Heart right ventricle (tissue), 16 donors: ENCODE results near the gene SLC12A4. TPM values are rescaled to one million over a fixed set of nuclear protein-coding genes. Genes with fewer than 3 reads are reported as not detected.

Source experiments
- ATAC-seq, 8 donors: fragments of 200-7000 bp; cut with Tn5 transposase; one replicate each; pipeline ENCODE4 v1.9.1; 2020; ENCODE audit warnings: mild to moderate bottlenecking in 8 of 8, moderate library complexity in 8 of 8, moderate number of reproducible peaks in 1 of 8
- DNase-seq, 2 donors: peaks; one replicate each; pipeline ENCODE4 v3.0.0-alpha.2; 2020
- H3K27ac ChIP-seq, 10 donors: fragments of 200-600 bp; sonication (generic) in 2 of 10; one replicate each; pipeline versions ENCODE4 v1.5.0 to v1.8.0; 2020 to 2022; ENCODE audit warnings: mild to moderate bottlenecking in 3 of 10
- H3K27me3 ChIP-seq, 7 donors: fragments of 200-600 bp; one replicate each; pipeline ENCODE4 v1.8.0; 2021 to 2022; ENCODE audit warnings: mild to moderate bottlenecking in 2 of 7
- H3K36me3 ChIP-seq, 9 donors: fragments of 200-600 bp; sonication (generic) in 1 of 9; one replicate each; pipeline versions ENCODE4 v1.5.0 to v1.8.0; 2020 to 2022; ENCODE audit warnings: mild to moderate bottlenecking in 2 of 9
- H3K4me1 ChIP-seq, 9 donors: fragments of 200-600 bp; sonication (generic) in 1 of 9; one replicate each; pipeline versions ENCODE4 v1.5.0 to v1.8.0; 2020 to 2022; ENCODE audit warnings: mild to moderate bottlenecking in 4 of 9
- H3K4me3 ChIP-seq, 10 donors: fragments of 200-600 bp; sonication (generic) in 2 of 10; one replicate each; pipeline versions ENCODE4 v1.5.0 to v1.8.0; 2020 to 2022; ENCODE audit warnings: mild to moderate bottlenecking in 7 of 10, moderate library complexity in 2 of 10
- H3K9me3 ChIP-seq, 11 donors: fragments of 200-600 bp in 10 of 11; sonication (generic) in 2 of 11; one replicate each; pipeline versions ENCODE4 v1.5.0 to v1.8.0; 2013 to 2022; ENCODE audit warnings: mild to moderate bottlenecking in 2 of 11, control low read depth in 1 of 11, moderate library complexity in 1 of 11
- CTCF ChIP-seq, 9 donors: fragments of 200-600 bp; sonication (generic) in 2 of 9; IDR thresholded peaks; one replicate each; pipeline versions ENCODE4 v1.5.0 to v1.8.0; 2021 to 2022; ENCODE audit warnings: antibody characterized with exemption in 9 of 9, mild to moderate bottlenecking in 5 of 9, moderate library complexity in 1 of 9
- WGBS, 2 donors: extraction: QIAGEN DNeasy Blood & Tissue Kit; methylation state at CpG; one replicate each; pipeline ENCODE4 v1.1.7; 2013; ENCODE audit warnings: inconsistent platforms in 1 of 2; 5-methylcytosine and 5-hydroxymethylcytosine counted together
- intact Hi-C, 10 donors: fragments of 100-400 bp; cut with DNase I; formaldehyde crosslinking; loops; one replicate each; pipeline versions ENCODE4 v1.11.1 to v1.14.2; 2022
- polyA plus RNA-seq, 2 donors: library from polyadenylated mRNA; stranded (reverse); fragments of 200-250 nt; gene quantifications; one replicate each; pipeline ENCODE4 v1.2.3, GENCODE V29; 2013
- total RNA-seq, 10 donors: library from RNA; stranded (reverse); fragmentation: NEBNext Ultra II Directional in 3 of 10; extraction: Animal tissue kit (Norgen Biotek cat#: 25700) in 3 of 10; gene quantifications; one replicate each; pipeline versions ENCODE4 v1.2.1 to v1.2.4, GENCODE V29; 2021 to 2023
- donor health status: Arrhythmogenic right ventricular cardiomyopathy.
- donor health status: ischemic (EF 13 %, LVEDD 7.1; RV severe dilation, severe dysfunction).
- donor health status: healthy with polysubstance abuse.
- donor health status: DM: no; HTN: yes; CAD: no.
- donor health status: DM: no; HTN: no; CAD: no.
- donor health status: ischemic (EF 25% LVEDD 6.9; RV normal size, moderate dysfunction).
- donor health status: ischemic (EF 25% LVEDD 5.7; RV mildly dilated, moderate dysfunction).
- donor health status: healthy.
- donor health status: DM: yes; HTN: yes; CAD: no.
- donor health status: Ischemic cardiomyopathy.
- donor health status: ischemic (EF 35%, LVEDD 5.7; RV mildly dilated, moderate dysfunction).
- donor health status: nonischemic (EF 11% LVEDD 7.7; RV severe dilation, severe dysfunction).
- donor health status: DM: yes; HTN: yes; CAD: no.
- donor health status: PGD.
- donor health status: ischemic (EF 29% LVEDD 5.4; RV normal size, mild dysfunction).
- donor health status: nonischemic (EF 23%, LVEDD 6.1; RV moderate dilation, normal function).

Gene SLC12A4
- total and polyA plus RNA-seq, 12 donors, result 70.1 to 116 (median 86.6) TPM

DNA sequence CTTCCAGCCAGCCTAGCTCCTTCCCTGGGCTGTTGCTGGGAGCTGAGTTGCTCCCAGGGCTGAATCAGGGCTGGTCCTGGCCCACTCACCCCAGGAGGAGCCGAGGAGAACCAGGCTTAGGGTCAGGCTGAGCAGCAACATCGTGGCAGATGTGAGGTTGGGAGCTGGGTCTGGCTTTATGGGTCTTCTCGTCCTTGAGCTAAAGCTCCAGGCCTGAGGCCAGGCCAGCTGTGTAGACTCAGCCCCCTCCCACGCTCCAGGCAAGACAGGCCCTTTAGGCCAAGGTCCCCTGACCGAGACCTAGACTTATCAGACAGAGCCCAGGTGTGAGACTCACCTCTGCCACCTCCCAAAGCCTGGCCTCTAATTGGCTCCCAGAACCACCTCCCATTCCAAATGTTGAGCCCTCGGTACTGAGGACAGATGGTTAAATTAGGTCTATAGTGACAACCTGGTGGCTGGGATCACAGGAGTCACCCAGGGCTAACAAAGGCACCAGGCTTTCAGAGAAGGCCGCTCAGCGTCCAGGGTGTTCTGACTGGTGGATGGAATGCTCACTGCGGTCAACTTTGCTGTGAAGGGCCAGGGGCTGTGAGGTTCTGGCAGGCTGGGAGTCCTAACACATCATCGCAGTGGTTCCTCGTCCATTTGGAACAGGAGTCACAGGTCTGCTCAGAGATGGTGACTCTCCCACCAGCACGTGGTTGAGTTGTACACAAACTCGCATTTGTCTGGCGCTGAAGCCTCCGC is 36.5 kb downstream of the SLC12A4 start, which contains the start of gene CTRL:
Gene CTRL, minus strand, starts transcription at position 151 of the 750 bp plus-strand sequence. Its CDS starts 10 bp downstream, at position 141.
- intact Hi-C loops, result loop anchor here in 5 of 10 donors (5.0 to 10.0 kb wide), 3 partner anchors 113 to 407 kb away; partner anchors contain the start of gene RIPOR1 (in 3 of the 5)
- peaks cover 0 to 25% (median 18%) of the 10 kb centered on the region in 9 donors for H3K4me1 ChIP-seq
- no peak for TF ChIP-seq CTCF (IDR thresholded peaks at IDR 0.05)
- 84 to 86% methylated on average over 15 of the region's 15 CpGs for WGBS, 2 donors
- DNase-seq, result no peak
- H3K27ac ChIP-seq, result no peak within 1 kb of the TSS
- ATAC-seq, result no peak
- no peaks in the 10 kb centered on the region for H3K27me3 ChIP-seq
- peaks cover 0 to 79% (median 10%) of the 10 kb centered on the region in 9 donors for H3K36me3 ChIP-seq
- H3K9me3 ChIP-seq, result no peaks in the 10 kb centered on the region
- H3K4me3 ChIP-seq, result no peak within 1 kb of the TSS

- H3K4me1 ChIP-seq, result peaks cover 0 to 34% (median 25%) of the 10 kb centered on the region in 9 donors
- TF ChIP-seq CTCF (IDR thresholded peaks at IDR 0.05), result no peak
- 94 to 97% methylated on average over 17 of the region's 17 CpGs for WGBS, 2 donors
- H3K27me3 ChIP-seq, result no peaks in the 10 kb centered on the region
- no peak overlapping the region for H3K27ac ChIP-seq
- H3K36me3 ChIP-seq, result peaks cover 0 to 79% (median 10%) of the 10 kb centered on the region in 9 donors
- ATAC-seq (no peak), DNase-seq (no peak)
- no peaks in the 10 kb centered on the region for H3K9me3 ChIP-seq
- no peak overlapping the region for H3K4me3 ChIP-seq
- intact Hi-C loops, result loop anchor here in 5 of 10 donors (5.0 to 10.0 kb wide), 3 partner anchors 114 to 406 kb away; partner anchors contain the start of gene RIPOR1 (in 3 of the 5)
Observed at GRCh38 chr16:67930678-67931211, 37.7 kb downstream of the SLC12A4 start.

DNA sequence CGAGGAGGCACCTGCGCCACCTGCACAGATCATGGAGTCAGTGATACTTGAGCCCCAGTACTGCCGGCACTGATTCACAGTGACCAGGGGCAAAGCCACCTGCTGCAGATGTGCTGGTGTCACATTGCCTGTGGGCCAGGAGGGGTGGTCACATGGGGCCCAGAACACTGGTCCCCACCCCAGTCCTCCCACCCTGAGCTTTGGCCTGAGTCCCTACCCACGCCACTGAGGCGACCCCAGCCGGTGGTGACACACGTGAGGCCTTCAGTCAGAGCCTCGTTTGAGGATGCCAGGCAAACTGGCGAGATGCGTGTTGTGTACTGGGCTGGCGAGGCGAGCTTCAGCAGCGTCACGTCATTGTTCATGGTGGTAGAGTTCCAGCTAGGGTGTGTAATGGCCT is 38.2 kb downstream of the SLC12A4 start:
- H3K4me3 ChIP-seq, result no peak overlapping the region
- H3K4me1 ChIP-seq, result peaks cover 0 to 36% (median 23%) of the 10 kb centered on the region in 9 donors
- intact Hi-C loops, result loop anchor here in 5 of 10 donors (5.0 to 10.0 kb wide), 3 partner anchors 115 to 405 kb away; partner anchors contain the start of gene RIPOR1 (in 3 of the 5)
- DNase-seq, result no peak
- H3K27ac ChIP-seq, result no peak overlapping the region
- H3K27me3 ChIP-seq, result no peaks in the 10 kb centered on the region
- peaks cover 0 to 76% (median 10%) of the 10 kb centered on the region in 9 donors for H3K36me3 ChIP-seq
- WGBS, 2 donors, result 93 to 94% methylated on average over 14 of the region's 14 CpGs
- no peak for TF ChIP-seq CTCF (IDR thresholded peaks at IDR 0.05)
- ATAC-seq, result no peak
- no peaks in the 10 kb centered on the region for H3K9me3 ChIP-seq

DNA sequence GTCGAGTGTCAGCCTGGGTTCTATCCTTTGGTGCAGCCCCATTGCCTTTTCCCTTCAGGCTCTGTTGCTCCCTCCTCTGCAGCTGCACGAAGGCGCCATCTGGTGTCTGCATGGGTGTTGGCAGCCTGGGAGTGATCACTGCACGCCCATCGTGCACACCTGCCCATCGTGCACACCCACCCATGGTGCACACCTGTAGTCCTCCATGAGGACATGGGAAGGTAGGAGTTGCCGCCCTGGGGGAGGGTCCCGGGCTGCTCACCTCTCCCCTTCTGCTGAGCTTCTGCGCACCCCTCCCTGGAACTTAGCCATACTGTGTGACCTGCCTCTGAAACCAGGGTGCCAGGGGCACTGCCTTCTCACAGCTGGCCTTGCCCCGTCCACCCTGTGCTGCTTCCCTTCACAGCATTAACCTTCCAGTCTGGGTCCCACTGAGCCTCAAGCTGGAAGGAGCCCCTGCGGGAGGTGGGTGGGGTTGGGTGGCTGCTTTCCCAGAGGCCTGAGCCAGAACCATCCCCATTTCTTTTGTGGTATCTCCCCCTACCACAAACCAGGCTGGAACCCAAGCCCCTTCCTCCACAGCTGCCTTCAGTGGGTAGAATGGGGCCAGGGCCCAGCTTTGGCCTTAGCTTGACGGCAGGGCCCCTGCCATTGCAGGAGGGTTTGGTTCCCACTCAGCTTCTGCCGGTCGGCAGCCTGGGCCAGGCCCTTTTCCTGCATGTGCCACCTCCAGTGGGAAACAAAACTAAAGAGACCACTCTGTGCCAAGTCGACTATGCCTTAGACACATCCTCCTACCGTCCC is 39.7 kb downstream of the SLC12A4 start:
- Histone ChIP-seq H3K27ac (peak overlapping the region in 1 of 10 donors; percentile 4), H3K4me1 (peaks cover 0 to 39% (median 20%) of the 10 kb centered on the region in 9 donors), H3K27me3 (no peaks in the 10 kb centered on the region), H3K36me3 (peaks cover 0 to 68% (median 10%) of the 10 kb centered on the region in 9 donors), H3K4me3 (no peak overlapping the region), H3K9me3 (no peaks in the 10 kb centered on the region)
- intact Hi-C loops, result loop anchor here (1.0 to 10.0 kb wide), 12 partner anchors 41 to 256 kb away; partner anchors contain the start of gene NRN1L (in 7 of the 10)
- DNase-seq (peak; percentile 67 to 78), ATAC-seq (peak; percentile 51 to 77 (median 67))
- TF ChIP-seq CTCF (IDR thresholded peaks at IDR 0.05), result peak; percentile 69 to 91 (median 85)
- 51 to 52% methylated on average over 16 of the region's 16 CpGs for WGBS, 2 donors
